Keratinocyte (primary cell): Measurements from ENCODE around the gene TRIM14.

Source experiments
- CTCF ChIP-seq, 3 experiments: IDR thresholded peaks in 1 of 3; conservative IDR thresholded peaks in 1 of 3; optimal IDR thresholded peaks in 1 of 3; 2 replicates in 2 of 3; 3 replicates in 1 of 3; pipeline versions ENCODE3 to v1.5.1; 2011; ENCODE audit warnings: low read length in 3 of 3, mild to moderate bottlenecking in 3 of 3, moderate library complexity in 2 of 3, control low read depth in 1 of 3, inconsistent platforms in 1 of 3; ENCODE audit not compliant: insufficient read depth in 2 of 3; ENCODE audit errors: extremely low read depth in 1 of 3
- EZH2 ChIP-seq: IDR thresholded peaks from one replicate; pipeline ENCODE4 v1.6.1; 2012; ENCODE audit warnings: inconsistent platforms, mild to moderate bottlenecking, low read length, moderate library complexity

GRCh38 chr9:98117984-98118639 lies 910 bp downstream of the TRIM14 start:
- TF ChIP-seq CTCF (optimal IDR thresholded peaks at IDR 0.05 in 1 of 3, IDR thresholded peaks at IDR 0.05 in 1 of 3, conservative IDR thresholded peaks at IDR 0.05 in 1 of 3; ENCODE audit: extremely low read depth in 1 of 3, insufficient read depth in 2 of 3, low read length in 3 of 3) (peak; percentile 24 to 49 (median 47)), EZH2 (no peak)
